ENCODE results near the gene C17orf113.

Gene C17orf113
- total RNA-seq: 0 to 0.74 reads per million in 2 donors

- DNase-seq: peak in 4 of 5 experiments; percentile 18 to 35 (median 26)
These were observed at the start of gene C17orf113 for GRCh38 chr17:42050393-42051012. C17orf113 (minus strand) TSS chr17:42050601; CDS start chr17:42043376, 7,225 bp downstream.

- no peak for DNase-seq
These were observed 48.5 kb upstream of the C17orf113 start for GRCh38 chr17:42098730-42099399.

- peak in 4 of 5 experiments; percentile 7 to 49 (median 33) for DNase-seq
These were observed 47.6 kb upstream of the C17orf113 start, which contains the start of gene ZNF385C for GRCh38 chr17:42097691-42098631. ZNF385C (minus strand) TSS chr17:42098473; CDS start chr17:42063056, 35,417 bp downstream.

- DNase-seq: no peak
These were observed 46.1 kb upstream of the C17orf113 start for GRCh38 chr17:42096360-42097111.

GRCh38 chr17:42094375-42095069, 44.1 kb upstream of the C17orf113 start:
- DNase-seq: no peak

- DNase-seq: no peak
These were observed 42.5 kb upstream of the C17orf113 start for GRCh38 chr17:42092939-42093338.

- no peak for DNase-seq
These were observed 40.8 kb upstream of the C17orf113 start for GRCh38 chr17:42090964-42091790.

GRCh38 chr17:42088736-42089135, 38.3 kb upstream of the C17orf113 start:
- no peak for DNase-seq

- DNase-seq: no peak
These were observed 37.6 kb upstream of the C17orf113 start for GRCh38 chr17:42087736-42088705.

- DNase-seq: no peak
These were observed 36.8 kb upstream of the C17orf113 start for GRCh38 chr17:42087042-42087701.

GRCh38 chr17:42081516-42082129, 31.2 kb upstream of the C17orf113 start:
- no peak for DNase-seq

GRCh38 chr17:42079541-42079940, 29.1 kb upstream of the C17orf113 start:
- no peak for DNase-seq

GRCh38 chr17:42078396-42079043, 28.1 kb upstream of the C17orf113 start:
- DNase-seq: no peak

GRCh38 chr17:42077755-42078154, 27.4 kb upstream of the C17orf113 start:
- DNase-seq: no peak

GRCh38 chr17:42076797-42077559, 26.6 kb upstream of the C17orf113 start:
- DNase-seq: no peak

- no peak for DNase-seq
These were observed 25.4 kb upstream of the C17orf113 start for GRCh38 chr17:42075789-42076188.
